SU-DHL-6 (cell line): ENCODE measurements around the gene DYNLT2.
A peak's percentile ranks its signal among the peaks of the same experiment; 100 is the strongest.
"Not testable (repeated sequence)": the region's sequence is repeated elsewhere in the genome, so short reads cannot be mapped to it uniquely, and the experiment has no call there.

Experiments
- H2AFZ ChIP-seq: fragments of 200-600 bp; sonication (generic); 2 replicates; pipeline ENCODE4 v1.6.1; 2014; ENCODE audit warnings: low read depth, mild to moderate bottlenecking, moderate library complexity, mixed read lengths, antibody characterized with exemption, low read length; ENCODE audit not compliant: severe bottlenecking
- H3F3A ChIP-seq: fragments of 200-600 bp; shearing (Covaris generic); 2 replicates; pipeline ENCODE4 v1.6.0; 2016; ENCODE audit warnings: antibody characterized with exemption, mild to moderate bottlenecking; ENCODE audit not compliant: insufficient read depth
- H3K27ac ChIP-seq: fragments of 200-600 bp; sonication (generic); 2 replicates; pipeline ENCODE4 v1.5.1; 2016; ENCODE audit warnings: low read depth, mild to moderate bottlenecking, low read length, moderate library complexity, mixed read lengths
- H3K27me3 ChIP-seq: fragments of 200-600 bp; sonication (generic), shearing (Covaris generic); 2 replicates; pipeline ENCODE4 v1.6.0; 2014; ENCODE audit warnings: mild to moderate bottlenecking, low read length
- H3K36me3 ChIP-seq: fragments of 200-600 bp; sonication (generic); 2 replicates; pipeline ENCODE4 v1.6.1; 2014; ENCODE audit warnings: mild to moderate bottlenecking, low read length, mixed read lengths
- H3K4me2 ChIP-seq: fragments of 300-600, 200-600 bp; shearing (Covaris generic), sonication (generic); 2 replicates; pipeline ENCODE4 v1.6.0; 2014; ENCODE audit warnings: low read length, low read depth, mild to moderate bottlenecking; ENCODE audit not compliant: poor library complexity, severe bottlenecking
- H3K4me3 ChIP-seq: fragments of 200-600 bp; sonication (generic); 2 replicates; pipeline ENCODE4 v1.5.1; 2014; ENCODE audit warnings: antibody characterized with exemption, low read length, mild to moderate bottlenecking, mixed read lengths; ENCODE audit not compliant: insufficient read depth, poor library complexity, severe bottlenecking
- H3K79me2 ChIP-seq: fragments of 200-600 bp; sonication (generic); 2 replicates; pipeline ENCODE4 v1.6.1; 2014; ENCODE audit warnings: mild to moderate bottlenecking, low read length, moderate library complexity; ENCODE audit not compliant: insufficient read depth
- H3K9ac ChIP-seq: fragments of 200-600 bp; sonication (generic); 2 replicates; pipeline ENCODE4 v1.7.0; 2014; ENCODE audit warnings: mild to moderate bottlenecking, low read length
- H3K9me2 ChIP-seq: fragments of 200-600 bp; sonication (generic); replicated peaks from 2 replicates; pipeline ENCODE4 v1.6.1; 2014; ENCODE audit warnings: low read length; ENCODE audit not compliant: insufficient read depth
- H3K9me3 ChIP-seq: fragments of 200-600 bp; sonication (generic); 2 replicates; pipeline ENCODE4 v1.6.1; 2014; ENCODE audit warnings: low read length, mixed read lengths; ENCODE audit not compliant: insufficient read depth
- H4K20me1 ChIP-seq: fragments of 200-600 bp; sonication (generic); 2 replicates; pipeline ENCODE4 v1.6.1; 2014; ENCODE audit warnings: low read depth, mild to moderate bottlenecking, antibody characterized with exemption, low read length, moderate library complexity, mixed read lengths
- EZH2phosphoT487 ChIP-seq: fragments of 200-600 bp; sonication (generic), shearing (Covaris generic); conservative IDR thresholded peaks from 2 replicates; pipeline ENCODE4 v1.6.1; 2018; ENCODE audit warnings: mild to moderate bottlenecking, antibody characterized with exemption, low read length, moderate library complexity, mixed read lengths
- TF ChIP-seq, protein P1 (sequence below): fragments of 200-600 bp; sonication (generic); IDR thresholded peaks from one replicate; pipeline ENCODE4 v1.5.1; 2017; ENCODE audit warnings: antibody characterized with exemption, mild to moderate bottlenecking, low read length, moderate library complexity; ENCODE audit not compliant: insufficient read depth, poor library complexity, severe bottlenecking

The DYNLT2 gene

DNA sequence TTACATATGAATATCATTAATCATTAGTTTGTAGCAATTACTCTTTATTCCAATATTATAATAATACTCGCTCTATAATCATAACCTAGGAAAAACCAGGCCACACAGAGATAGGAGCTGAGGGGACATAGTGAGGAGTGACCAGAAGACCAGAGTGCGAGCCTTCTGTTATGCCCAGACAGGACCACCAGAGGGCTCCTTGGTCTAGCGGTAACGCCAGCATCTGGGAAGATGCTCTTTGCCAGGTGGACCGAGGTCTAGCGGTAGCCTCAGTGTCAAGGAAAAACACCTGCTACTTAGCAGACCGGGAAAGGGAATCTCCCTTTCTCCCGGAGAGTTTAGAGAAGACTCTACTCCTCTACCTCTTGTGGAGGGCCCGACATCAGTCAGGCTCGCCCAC, 54.3 kb downstream of the DYNLT2 start:
- not testable (repeated sequence) for H3K9me2 ChIP-seq, H3K36me3 ChIP-seq, H3K27me3 ChIP-seq, H3K9me3 ChIP-seq, H4K20me1 ChIP-seq, H3K4me2 ChIP-seq, H3K4me3 ChIP-seq, H3K9ac ChIP-seq, H2AFZ ChIP-seq, H3F3A ChIP-seq, H3K27ac ChIP-seq
- peaks cover 50% of the 10 kb centered on the region for H3K79me2 ChIP-seq
- TF ChIP-seq, protein P1, sequence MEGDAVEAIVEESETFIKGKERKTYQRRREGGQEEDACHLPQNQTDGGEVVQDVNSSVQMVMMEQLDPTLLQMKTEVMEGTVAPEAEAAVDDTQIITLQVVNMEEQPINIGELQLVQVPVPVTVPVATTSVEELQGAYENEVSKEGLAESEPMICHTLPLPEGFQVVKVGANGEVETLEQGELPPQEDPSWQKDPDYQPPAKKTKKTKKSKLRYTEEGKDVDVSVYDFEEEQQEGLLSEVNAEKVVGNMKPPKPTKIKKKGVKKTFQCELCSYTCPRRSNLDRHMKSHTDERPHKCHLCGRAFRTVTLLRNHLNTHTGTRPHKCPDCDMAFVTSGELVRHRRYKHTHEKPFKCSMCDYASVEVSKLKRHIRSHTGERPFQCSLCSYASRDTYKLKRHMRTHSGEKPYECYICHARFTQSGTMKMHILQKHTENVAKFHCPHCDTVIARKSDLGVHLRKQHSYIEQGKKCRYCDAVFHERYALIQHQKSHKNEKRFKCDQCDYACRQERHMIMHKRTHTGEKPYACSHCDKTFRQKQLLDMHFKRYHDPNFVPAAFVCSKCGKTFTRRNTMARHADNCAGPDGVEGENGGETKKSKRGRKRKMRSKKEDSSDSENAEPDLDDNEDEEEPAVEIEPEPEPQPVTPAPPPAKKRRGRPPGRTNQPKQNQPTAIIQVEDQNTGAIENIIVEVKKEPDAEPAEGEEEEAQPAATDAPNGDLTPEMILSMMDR: peak; percentile 10

DNA sequence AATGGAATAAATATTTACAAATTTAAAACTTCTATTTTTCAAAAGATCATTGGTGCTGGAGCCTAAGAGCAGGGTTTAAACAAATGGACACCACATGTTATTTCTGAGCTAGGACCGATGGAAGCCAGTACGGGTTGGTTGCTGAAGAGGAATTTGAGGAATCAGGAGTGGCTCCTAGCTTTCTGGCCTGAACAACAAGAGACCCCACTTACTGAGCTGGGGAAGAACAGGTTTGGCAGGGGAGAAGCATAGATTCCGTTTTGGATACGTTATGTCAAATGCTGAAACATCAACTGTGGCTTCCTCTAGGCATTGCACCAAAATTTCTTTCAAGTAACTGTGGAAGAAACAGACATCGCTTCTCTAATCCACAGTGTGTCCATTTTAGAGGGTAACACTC, 56.2 kb downstream of the DYNLT2 start:
- peaks cover 41% of the 10 kb centered on the region for H3K79me2 ChIP-seq
- no peaks in the 10 kb centered on the region for H3K27me3 ChIP-seq
- no peak for TF ChIP-seq EZH2phosphoT487
- TF ChIP-seq, protein P1: no peak
- H3K9me2 ChIP-seq: no peaks in the 10 kb centered on the region
- no peak overlapping the region for H3K4me3 ChIP-seq
- no peaks in the 10 kb centered on the region for H3K9me3 ChIP-seq
- H3K9ac ChIP-seq: no peak overlapping the region
- H3K27ac ChIP-seq: no peak overlapping the region
- no peak overlapping the region for H2AFZ ChIP-seq
- 0 out of 2 replicates have a peak, but pooled peaks cover 5% of the 10 kb centered on the region for H3K36me3 ChIP-seq
- no peak overlapping the region for H3K4me2 ChIP-seq
- H4K20me1 ChIP-seq: no peaks in the 10 kb centered on the region
- 0 out of 2 replicates have a peak, but pooled peaks cover 3% of the 10 kb centered on the region for H3F3A ChIP-seq

DNA sequence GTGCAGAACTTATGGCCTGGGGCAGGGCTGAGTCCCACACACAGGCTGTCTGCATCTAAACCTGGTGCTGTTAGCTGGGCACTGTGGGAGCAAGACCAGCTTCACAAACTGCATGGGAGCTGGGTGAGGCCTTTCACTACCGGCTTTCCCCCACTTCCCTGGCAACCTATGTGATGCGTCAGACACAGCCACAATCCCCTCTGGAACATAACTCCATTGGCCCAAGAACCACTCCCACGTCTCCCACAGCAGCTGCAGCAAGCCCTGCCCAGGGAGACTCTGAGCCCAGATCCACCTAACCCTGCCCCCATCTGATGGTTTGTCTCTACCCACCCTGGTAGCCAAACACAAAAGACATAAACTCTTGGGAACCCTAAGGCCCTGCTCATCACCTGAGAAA, 58.9 kb downstream of the DYNLT2 start:
- peaks cover 16% of the 10 kb centered on the region for H3K36me3 ChIP-seq

DNA sequence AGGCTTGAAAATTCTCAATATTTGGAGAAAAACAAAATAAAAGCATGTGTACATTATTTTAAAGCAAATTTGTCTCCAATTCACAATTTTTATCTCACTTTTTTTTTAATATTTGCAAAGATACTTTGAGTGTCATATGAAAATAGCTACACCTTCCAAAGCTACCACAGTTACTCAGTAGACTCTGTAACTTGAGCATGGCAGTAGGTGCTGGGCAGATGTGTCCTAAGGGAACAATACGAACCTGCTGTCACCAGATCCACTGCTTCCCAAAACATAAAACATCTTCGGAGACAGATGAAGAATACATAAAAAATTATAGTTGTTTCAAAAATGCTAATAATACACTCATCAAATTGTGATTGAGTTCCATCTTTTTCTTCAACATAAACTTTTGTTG, 60.1 kb downstream of the DYNLT2 start:
- H3K9ac ChIP-seq: no peak overlapping the region
- H3K79me2 ChIP-seq: peaks cover 31% of the 10 kb centered on the region
- H3F3A ChIP-seq: 0 out of 2 replicates have a peak, but pooled peaks cover 3% of the 10 kb centered on the region
- H4K20me1 ChIP-seq: no peaks in the 10 kb centered on the region
- no peaks in the 10 kb centered on the region for H3K27me3 ChIP-seq
- no peak overlapping the region for H3K4me2 ChIP-seq
- H3K36me3 ChIP-seq: peaks cover 29% of the 10 kb centered on the region
- TF ChIP-seq, protein P1: no peak
- no peak for TF ChIP-seq EZH2phosphoT487
- H3K4me3 ChIP-seq: no peak overlapping the region
- no peaks in the 10 kb centered on the region for H3K9me2 ChIP-seq
- peaks cover 6% of the 10 kb centered on the region; the same call in 1 of the 2 replicates for H3K9me3 ChIP-seq
- no peak overlapping the region for H2AFZ ChIP-seq
- H3K27ac ChIP-seq: no peak overlapping the region

More for the DNA sequence above, 58.9 kb downstream of the DYNLT2 start:
- Histone ChIP-seq H2AFZ (no peak overlapping the region), H3K27ac (no peak overlapping the region), H3F3A (0 out of 2 replicates have a peak, but pooled peaks cover 3% of the 10 kb centered on the region), H3K4me3 (no peak overlapping the region), H3K27me3 (no peaks in the 10 kb centered on the region), H4K20me1 (no peaks in the 10 kb centered on the region), H3K9me3 (no peaks in the 10 kb centered on the region), H3K9me2 (no peaks in the 10 kb centered on the region), H3K79me2 (peaks cover 31% of the 10 kb centered on the region), H3K4me2 (no peak overlapping the region), H3K9ac (no peak overlapping the region)
- TF ChIP-seq EZH2phosphoT487: no peak
